Trophoblast cell (in vitro differentiated cells and primary cell): ENCODE results near the gene OR2T29.

Experiments used
- DNase-seq, 2 donors: peaks; one replicate each; pipeline ENCODE4 v3.0.0-alpha.2; 2016
- H2AFZ ChIP-seq: 2 replicates; pipeline ENCODE4 v1.6.1; 2013; ENCODE audit warnings: low read length, moderate library complexity, mild to moderate bottlenecking; ENCODE audit not compliant: insufficient read depth, poor library complexity
- H2AK5ac ChIP-seq: 2 replicates; pipeline ENCODE4 v1.6.1; 2013; ENCODE audit warnings: mild to moderate bottlenecking, low read length
- H2BK120ac ChIP-seq: 2 replicates; pipeline ENCODE4 v1.6.1; 2013; ENCODE audit warnings: low read length, mild to moderate bottlenecking, moderate library complexity; ENCODE audit not compliant: insufficient read depth, poor library complexity
- H2BK12ac ChIP-seq: 2 replicates; pipeline ENCODE4 v1.6.1; 2013; ENCODE audit warnings: mild to moderate bottlenecking, low read length, moderate library complexity
- H2BK5ac ChIP-seq: 2 replicates; pipeline ENCODE4 v1.6.1; 2013; ENCODE audit warnings: low read length, low read depth, moderate library complexity, mild to moderate bottlenecking; ENCODE audit not compliant: poor library complexity
- H3K14ac ChIP-seq: 2 replicates; pipeline ENCODE4 v1.6.1; 2013; ENCODE audit warnings: mild to moderate bottlenecking, low read length
- H3K18ac ChIP-seq: 2 replicates; pipeline ENCODE4 v1.6.1; 2013; ENCODE audit warnings: mild to moderate bottlenecking, low read length
- H3K23ac ChIP-seq: 2 replicates; pipeline ENCODE4 v1.6.1; 2013; ENCODE audit warnings: low read length
- H3K27ac ChIP-seq: 2 replicates; pipeline ENCODE4 v1.5.1; 2013; ENCODE audit warnings: low read depth, mild to moderate bottlenecking, inconsistent platforms, low read length, moderate library complexity
- H3K27me3 ChIP-seq: 2 replicates; pipeline ENCODE4 v1.6.1; 2013; ENCODE audit warnings: inconsistent platforms, mild to moderate bottlenecking, low read length, moderate library complexity; ENCODE audit not compliant: insufficient read depth
- H3K36me3 ChIP-seq, 2 experiments: 1 replicate in 1 of 2; 2 replicates in 1 of 2; pipeline ENCODE4 v1.6.1; 2013; ENCODE audit warnings: low read length in 2 of 2, mild to moderate bottlenecking in 2 of 2, moderate library complexity in 1 of 2; ENCODE audit not compliant: insufficient read depth in 2 of 2, control insufficient read depth in 1 of 2
- H3K4ac ChIP-seq: 2 replicates; pipeline ENCODE4 v1.6.1; 2013; ENCODE audit warnings: low read depth, mild to moderate bottlenecking, low read length, moderate library complexity
- H3K4me1 ChIP-seq, 2 experiments: 1 replicate in 1 of 2; 2 replicates in 1 of 2; pipeline ENCODE4 v1.6.1; 2013; ENCODE audit warnings: low read length in 2 of 2, mild to moderate bottlenecking in 2 of 2, moderate library complexity in 1 of 2; ENCODE audit not compliant: insufficient read depth in 2 of 2, control insufficient read depth in 1 of 2
- H3K4me2 ChIP-seq: 2 replicates; pipeline ENCODE4 v1.6.1; 2013; ENCODE audit warnings: inconsistent platforms, mild to moderate bottlenecking, low read length, moderate library complexity
- H3K4me3 ChIP-seq: 2 replicates; pipeline ENCODE4 v1.5.1; 2013; ENCODE audit warnings: mild to moderate bottlenecking, low read depth, low read length, inconsistent platforms
- H3K79me1 ChIP-seq: one replicate; pipeline ENCODE4 v1.6.1; 2013; ENCODE audit warnings: low read length
- H3K79me2 ChIP-seq: 2 replicates; pipeline ENCODE4 v1.6.1; 2013; ENCODE audit warnings: low read length, mild to moderate bottlenecking; ENCODE audit not compliant: control insufficient read depth, insufficient read depth, poor library complexity
- H3K9ac ChIP-seq: 2 replicates; pipeline ENCODE4 v1.6.1; 2013; ENCODE audit warnings: mild to moderate bottlenecking, low read length
- H3K9me3 ChIP-seq: 2 replicates; pipeline ENCODE4 v1.6.1; 2013; ENCODE audit warnings: low read depth, mild to moderate bottlenecking, control low read depth, inconsistent platforms, low read length; ENCODE audit not compliant: insufficient read depth
- H4K12ac ChIP-seq: 2 replicates; pipeline ENCODE4 v1.6.1; 2013; ENCODE audit warnings: low read depth, mild to moderate bottlenecking, low read length, moderate library complexity
- H4K8ac ChIP-seq: 2 replicates; pipeline ENCODE4 v1.6.1; 2013; ENCODE audit warnings: low read depth, mild to moderate bottlenecking, low read length, moderate library complexity
- H4K91ac ChIP-seq: one replicate; pipeline ENCODE4 v1.6.1; 2013; ENCODE audit warnings: low read depth, mild to moderate bottlenecking, low read length, moderate library complexity
- whole genome bisulfite sequencing: extraction: QIAGEN DNeasy Blood & Tissue Kit; methylation state at CpG from one replicate; pipeline ENCODE4 v1.1.7; 2013; ENCODE audit warnings: missing lambda C conversion rate; ENCODE audit not compliant: insufficient read length, insufficient coverage; ENCODE audit errors: extremely low coverage; 5-methylcytosine and 5-hydroxymethylcytosine counted together

Gene OR2T29

GRCh38 chr1:248597589-248597988 lies 35.0 kb upstream of the OR2T29 start, which contains the start of gene OR2T10:
Gene OR2T10, minus strand, starts transcription at chr1:248597700. Its CDS starts 3,932 bp downstream, at chr1:248593768.
- no CpG with 5 or more reads among the region's 6 CpGs for WGBS
- no peaks in the 10 kb centered on the region for H3K36me3 ChIP-seq
- H2AK5ac ChIP-seq = no peak within 1 kb of the TSS

GRCh38 chr1:248596615-248597014 lies 34.0 kb upstream of the OR2T29 start:
- Histone ChIP-seq H3K79me2 (no peaks in the 10 kb centered on the region), H3K18ac (no peak overlapping the region), H4K8ac (no peak overlapping the region), H2BK5ac (no peak overlapping the region), H2BK12ac (no peak overlapping the region), H3K4me3 (no peak overlapping the region), H4K12ac (no peak overlapping the region), H3K4ac (no peak overlapping the region), H2BK120ac (no peak overlapping the region), H3K79me1 (no peaks in the 10 kb centered on the region), H2AK5ac (no peak overlapping the region), H3K14ac (no peak overlapping the region), H3K23ac (no peak overlapping the region), H3K4me2 (no peak overlapping the region), H2AFZ (no peak overlapping the region), H3K9me3 (peaks cover 10% of the 10 kb centered on the region), H3K27ac (no peak overlapping the region), H3K9ac (no peak overlapping the region), H3K36me3 (no peaks in the 10 kb centered on the region), H4K91ac (no peak overlapping the region), H3K4me1 (no peaks in the 10 kb centered on the region), H3K27me3 (no peaks in the 10 kb centered on the region)
- no peak for DNase-seq
- WGBS = no CpG with 5 or more reads among the region's 2 CpGs

More at GRCh38 chr1:248597589-248597988, 35.0 kb upstream of the OR2T29 start, which contains the start of gene OR2T10:
- Histone ChIP-seq H4K12ac (no peak within 1 kb of the TSS), H3K79me2 (no peaks in the 10 kb centered on the region), H3K18ac (no peak within 1 kb of the TSS), H3K4me3 (no peak within 1 kb of the TSS), H3K9ac (no peak within 1 kb of the TSS), H4K91ac (no peak within 1 kb of the TSS), H2BK120ac (no peak within 1 kb of the TSS), H3K4me2 (no peak within 1 kb of the TSS), H3K4ac (no peak within 1 kb of the TSS), H3K27me3 (no peaks in the 10 kb centered on the region), H3K27ac (no peak within 1 kb of the TSS), H2BK12ac (no peak within 1 kb of the TSS), H4K8ac (no peak within 1 kb of the TSS), H2AFZ (no peak within 1 kb of the TSS), H3K4me1 (no peaks in the 10 kb centered on the region), H3K14ac (no peak within 1 kb of the TSS), H3K79me1 (no peaks in the 10 kb centered on the region), H3K23ac (no peak within 1 kb of the TSS), H2BK5ac (no peak within 1 kb of the TSS), H3K9me3 (peaks cover 10% of the 10 kb centered on the region)
- no peak for DNase-seq

GRCh38 chr1:248593226-248593625 lies 30.7 kb upstream of the OR2T29 start:
- Histone ChIP-seq H2BK12ac (no peak overlapping the region), H3K36me3 (no peaks in the 10 kb centered on the region), H3K4me1 (no peaks in the 10 kb centered on the region), H3K4ac (no peak overlapping the region), H2AK5ac (no peak overlapping the region), H4K8ac (no peak overlapping the region), H3K23ac (no peak overlapping the region), H3K4me3 (peak overlapping the region; percentile 9), H3K79me1 (no peaks in the 10 kb centered on the region), H3K4me2 (no peak overlapping the region), H4K91ac (no peak overlapping the region), H4K12ac (no peak overlapping the region), H2AFZ (no peak overlapping the region), H3K18ac (no peak overlapping the region), H3K79me2 (no peaks in the 10 kb centered on the region), H2BK5ac (no peak overlapping the region), H3K14ac (no peak overlapping the region), H3K27me3 (no peaks in the 10 kb centered on the region), H3K9ac (no peak overlapping the region), H3K9me3 (peaks cover 13% of the 10 kb centered on the region), H3K27ac (no peak overlapping the region), H2BK120ac (no peak overlapping the region)
- no CpG with 5 or more reads among the region's 5 CpGs for WGBS
- no peak for DNase-seq

- Histone ChIP-seq H2BK120ac (no peak overlapping the region), H4K12ac (no peak overlapping the region), H3K79me2 (no peaks in the 10 kb centered on the region), H2BK12ac (no peak overlapping the region), H2AFZ (no peak overlapping the region), H3K9ac (peak overlapping the region; percentile 62), H3K23ac (no peak overlapping the region), H2AK5ac (no peak overlapping the region), H3K27me3 (no peaks in the 10 kb centered on the region), H2BK5ac (no peak overlapping the region), H3K4me3 (no peak overlapping the region), H3K4me2 (no peak overlapping the region), H4K91ac (no peak overlapping the region), H3K4me1 (no peaks in the 10 kb centered on the region), H3K9me3 (peaks cover 13% of the 10 kb centered on the region), H4K8ac (no peak overlapping the region), H3K18ac (no peak overlapping the region), H3K14ac (no peak overlapping the region), H3K4ac (no peak overlapping the region), H3K36me3 (no peaks in the 10 kb centered on the region), H3K79me1 (no peaks in the 10 kb centered on the region), H3K27ac (no peak overlapping the region)
- no CpG with 5 or more reads among the region's 1 CpG for WGBS
- no peak for DNase-seq
Observed at GRCh38 chr1:248592655-248593054, 30.1 kb upstream of the OR2T29 start.
